Body of pancreas (tissue), 4 donors: Measurements from ENCODE around the gene CXCL12. TPM values are rescaled to one million over a fixed set of nuclear protein-coding genes. Genes with fewer than 3 reads are reported as not detected.

Experiments used
- ATAC-seq: fragments of 150-250 bp; one replicate; pipeline ENCODE4 v1.9.1; 2016
- DNase-seq, 4 donors: peaks; one replicate each; pipeline ENCODE4 v3.0.0-alpha.2; 2019
- H3K27ac ChIP-seq, 4 donors: fragments of 200-600 bp; sonication (generic); 1 replicate in 3 of 4; 2 replicates in 1 of 4; pipeline versions ENCODE4 v1.5.1 to v1.6.1; 2016 to 2019; ENCODE audit warnings: mild to moderate bottlenecking in 1 of 4, mixed read lengths in 1 of 4, moderate library complexity in 1 of 4
- H3K27me3 ChIP-seq, 2 donors: fragments of 200-600 bp; sonication (generic); one replicate each; pipeline ENCODE4 v1.6.0; 2016; ENCODE audit warnings: mild to moderate bottlenecking in 1 of 2
- H3K36me3 ChIP-seq, 2 donors: fragments of 200-600 bp; sonication (generic); replicated peaks in 1 of 2; 2 replicates each; pipeline ENCODE4 v1.5.1; 2016; ENCODE audit warnings: low read depth in 2 of 2; ENCODE audit not compliant: insufficient read depth in 1 of 2
- H3K4me1 ChIP-seq: fragments of 200-600 bp; sonication (generic); one replicate; pipeline ENCODE4 v1.6.0; 2016
- H3K4me3 ChIP-seq, 2 donors: fragments of 200-600 bp; sonication (generic); 1 replicate in 1 of 2; 2 replicates in 1 of 2; pipeline ENCODE4 v1.5.1; 2016 to 2019
- H3K9me3 ChIP-seq, 3 donors: fragments of 200-600 bp; sonication (generic); 1 replicate in 2 of 3; 2 replicates in 1 of 3; pipeline ENCODE4 v1.5.1; 2016
- CTCF ChIP-seq, 7 experiments: fragments of 450-650 bp in 4 of 7; fragments of 200-600 bp in 3 of 7; sonication (generic) in 3 of 7; IDR thresholded peaks; one replicate each; pipeline ENCODE4 v1.5.1; 2016 to 2019; ENCODE audit warnings: antibody characterized with exemption in 7 of 7
- POLR2A ChIP-seq, 3 donors: fragments of 450-650 bp; IDR thresholded peaks; one replicate each; pipeline ENCODE4 v1.6.1; 2016; ENCODE audit warnings: antibody characterized with exemption in 3 of 3, mild to moderate bottlenecking in 2 of 3
- WGBS, 2 donors: methylation state at CpG; one replicate each; pipeline ENCODE4 v1.1.5; 2017; 5-methylcytosine and 5-hydroxymethylcytosine counted together
- intact Hi-C: fragments of 100-400 bp; cut with DNase I; formaldehyde crosslinking; loops from one replicate; pipeline ENCODE4 v1.15.1; 2023
- total RNA-seq, 2 donors: library from RNA; depleted of rRNA; stranded (reverse); fragments of >200 nt; gene quantifications; one replicate each; pipeline ENCODE4 v1.1.0, GENCODE V29; 2016

CXCL12 gene
- total RNA-seq, 2 donors from 2014 or later, result 93.7 to 158 TPM

- TF ChIP-seq POLR2A (IDR thresholded peaks at IDR 0.05), result no peak
- TF ChIP-seq CTCF (IDR thresholded peaks at IDR 0.05), result no peak
- intact Hi-C loops, result no loop called here
- Histone ChIP-seq H3K4me1 (peaks cover 34% of the 10 kb centered on the region), H3K27ac (no peak overlapping the region), H3K36me3 (no peaks in the 10 kb centered on the region), H3K9me3 (no peaks in the 10 kb centered on the region), H3K4me3 (no peak overlapping the region), H3K27me3 (no peaks in the 10 kb centered on the region)
- WGBS, 2 donors, result 88 to 93% methylated on average over 5 of the region's 5 CpGs
- no peak for ATAC-seq
- no peak for DNase-seq
These were observed 36.4 kb downstream of the CXCL12 start for GRCh38 chr10:44348496-44348895.

GRCh38 chr10:44347609-44348400 is 37.1 kb downstream of the CXCL12 start:
- H3K9me3 ChIP-seq, result no peaks in the 10 kb centered on the region
- H3K4me3 ChIP-seq, result no peak overlapping the region
- DNase-seq (no peak), ATAC-seq (no peak)
- H3K27me3 ChIP-seq, result no peaks in the 10 kb centered on the region
- no peaks in the 10 kb centered on the region for H3K36me3 ChIP-seq
- 89 to 94% methylated on average over 6 to 10 of the region's 10 CpGs for WGBS, 2 donors
- intact Hi-C loops, result no loop called here
- H3K27ac ChIP-seq, result no peak overlapping the region
- H3K4me1 ChIP-seq, result peaks cover 27% of the 10 kb centered on the region
- TF ChIP-seq CTCF (IDR thresholded peaks at IDR 0.05), result no peak
- no peak for TF ChIP-seq POLR2A (IDR thresholded peaks at IDR 0.05)

GRCh38 chr10:44344727-44345126 is 40.2 kb downstream of the CXCL12 start:
- no peaks in the 10 kb centered on the region for H3K27me3 ChIP-seq
- H3K4me3 ChIP-seq, result no peak overlapping the region
- H3K9me3 ChIP-seq, result no peaks in the 10 kb centered on the region
- ATAC-seq (no peak), DNase-seq (no peak)
- TF ChIP-seq POLR2A (IDR thresholded peaks at IDR 0.05) (no peak), CTCF (IDR thresholded peaks at IDR 0.05) (peak in 1 of 7 experiments; percentile 18)
- no peaks in the 10 kb centered on the region for H3K36me3 ChIP-seq
- 77 to 78% methylated on average over 5 to 6 of the region's 6 CpGs for WGBS, 2 donors
- no peak overlapping the region for H3K27ac ChIP-seq
- intact Hi-C loops, result no loop called here
- no peaks in the 10 kb centered on the region for H3K4me1 ChIP-seq

GRCh38 chr10:44343843-44344242 is 41.1 kb downstream of the CXCL12 start:
- ATAC-seq, result peak; percentile 74
- intact Hi-C loops, result no loop called here
- no peaks in the 10 kb centered on the region for H3K27me3 ChIP-seq

More at GRCh38 chr10:44343843-44344242, 41.1 kb downstream of the CXCL12 start:
- Histone ChIP-seq H3K36me3 (no peaks in the 10 kb centered on the region), H3K27ac (no peak overlapping the region), H3K4me3 (no peak overlapping the region), H3K9me3 (no peaks in the 10 kb centered on the region), H3K4me1 (no peaks in the 10 kb centered on the region)
- TF ChIP-seq CTCF (IDR thresholded peaks at IDR 0.05), result peak in 6 of 7 experiments; percentile 7 to 60 (median 46)
- no peak for TF ChIP-seq POLR2A (IDR thresholded peaks at IDR 0.05)
- WGBS, 2 donors, result 53 to 58% methylated on average over 2 to 3 of the region's 3 CpGs
- DNase-seq, result peak; percentile 57 to 76 (median 60)
